ENCODE data around the gene HOXD12.

The HOXD12 gene

GRCh38 chr2:176099728-176100546 is at the start of gene HOXD12:
TSS of gene HOXD12 (plus strand) at chr2:176099795. CDS start at chr2:176099802, 7 bp downstream.
- ATAC-seq, result no peak
- H3K27ac Mint-ChIP-seq, result peak within 1 kb of the TSS in 1 of 2 donors; percentile 27
- H3K4me3 Mint-ChIP-seq, result no peak within 1 kb of the TSS
- H3K27me3 Mint-ChIP-seq, result peaks cover 100% of the 10 kb centered on the region
- no peaks in the 10 kb centered on the region for H3K9me3 Mint-ChIP-seq
- DNase-seq, result peak in 1 of 2 donors; percentile 8
- H3K4me1 Mint-ChIP-seq, result peaks cover 44% of the 10 kb centered on the region

GRCh38 chr2:176056406-176056805 is 43.2 kb upstream of the HOXD12 start:
- H3K4me3 Mint-ChIP-seq, result no peak overlapping the region

GRCh38 chr2:176063958-176064357 is 35.6 kb upstream of the HOXD12 start:
- no peaks in the 10 kb centered on the region for H3K9me3 Mint-ChIP-seq
- no peak overlapping the region for H3K4me3 Mint-ChIP-seq
- ATAC-seq (peak; percentile 88), DNase-seq (no peak)
- H3K4me1 Mint-ChIP-seq, result peaks cover 19% of the 10 kb centered on the region
- no peak overlapping the region for H3K27ac Mint-ChIP-seq
- H3K27me3 Mint-ChIP-seq, result peaks cover 73% of the 10 kb centered on the region

More at GRCh38 chr2:176056406-176056805, 43.2 kb upstream of the HOXD12 start:
- no peak for ATAC-seq
- Mint-ChIP-seq H3K27ac (no peak overlapping the region), H3K4me1 (no peaks in the 10 kb centered on the region), H3K27me3 (peaks cover 56% of the 10 kb centered on the region), H3K9me3 (no peaks in the 10 kb centered on the region)
- DNase-seq, result no peak

- H3K4me3 Mint-ChIP-seq, result peak overlapping the region; percentile 40 to 50
- DNase-seq, result no peak
- ATAC-seq, result no peak
Observed at GRCh38 chr2:176066645-176067588, 32.7 kb upstream of the HOXD12 start.

GRCh38 chr2:176067589-176068418 is 31.8 kb upstream of the HOXD12 start:
- no peak for DNase-seq

More at GRCh38 chr2:176066645-176067588, 32.7 kb upstream of the HOXD12 start:
- H3K27me3 Mint-ChIP-seq, result peaks cover 84% of the 10 kb centered on the region
- no peaks in the 10 kb centered on the region for H3K9me3 Mint-ChIP-seq
- H3K27ac Mint-ChIP-seq, result peak overlapping the region in 1 of 2 donors; percentile 85
- H3K4me1 Mint-ChIP-seq, result peaks cover 26% of the 10 kb centered on the region

GRCh38 chr2:176068419-176068832 is 31.2 kb upstream of the HOXD12 start:
- ATAC-seq (no peak), DNase-seq (no peak)
- peaks cover 29% of the 10 kb centered on the region for H3K4me1 Mint-ChIP-seq
- H3K27ac Mint-ChIP-seq, result no peak overlapping the region
- no peaks in the 10 kb centered on the region for H3K9me3 Mint-ChIP-seq
- H3K4me3 Mint-ChIP-seq, result peak overlapping the region in 1 of 2 donors; percentile 8
- peaks cover 88% of the 10 kb centered on the region for H3K27me3 Mint-ChIP-seq

More at GRCh38 chr2:176067589-176068418, 31.8 kb upstream of the HOXD12 start:
- peak overlapping the region in 1 of 2 donors; percentile 68 for H3K27ac Mint-ChIP-seq
- H3K4me3 Mint-ChIP-seq, result peak overlapping the region; percentile 40 to 50
- peaks cover 84% of the 10 kb centered on the region for H3K27me3 Mint-ChIP-seq
- no peak for ATAC-seq
- peaks cover 29% of the 10 kb centered on the region for H3K4me1 Mint-ChIP-seq
- H3K9me3 Mint-ChIP-seq, result no peaks in the 10 kb centered on the region

- Mint-ChIP-seq H3K9me3 (peaks cover 3 to 12% of the 10 kb centered on the region in 2 donors), H3K4me3 (no peak overlapping the region), H3K27ac (no peak overlapping the region), H3K4me1 (peaks cover 29% of the 10 kb centered on the region), H3K27me3 (peaks cover 100% of the 10 kb centered on the region)
- DNase-seq, result no peak
- no peak for ATAC-seq
Observed at GRCh38 chr2:176071330-176072291, 28.0 kb upstream of the HOXD12 start.

- DNase-seq (no peak), ATAC-seq (no peak)
- Mint-ChIP-seq H3K9me3 (peaks cover 5 to 15% of the 10 kb centered on the region in 2 donors), H3K27ac (no peak overlapping the region), H3K4me3 (no peak overlapping the region), H3K27me3 (peaks cover 100% of the 10 kb centered on the region), H3K4me1 (peaks cover 23% of the 10 kb centered on the region)
Observed at GRCh38 chr2:176072292-176072669, 27.3 kb upstream of the HOXD12 start.

- no peak for ATAC-seq
- H3K9me3 Mint-ChIP-seq, result peaks cover 5 to 15% of the 10 kb centered on the region in 2 donors
- no peak overlapping the region for H3K4me3 Mint-ChIP-seq
- peaks cover 17% of the 10 kb centered on the region for H3K4me1 Mint-ChIP-seq
- no peak for DNase-seq
- H3K27ac Mint-ChIP-seq, result no peak overlapping the region
- peaks cover 94% of the 10 kb centered on the region for H3K27me3 Mint-ChIP-seq
Observed at GRCh38 chr2:176072951-176073904, 26.4 kb upstream of the HOXD12 start.

- Mint-ChIP-seq H3K4me1 (peaks cover 24% of the 10 kb centered on the region), H3K27me3 (peaks cover 94% of the 10 kb centered on the region), H3K4me3 (no peak overlapping the region), H3K27ac (no peak overlapping the region), H3K9me3 (peaks cover 10 to 31% of the 10 kb centered on the region in 2 donors)
- DNase-seq (no peak), ATAC-seq (no peak)
Observed at GRCh38 chr2:176074919-176075425, 24.6 kb upstream of the HOXD12 start.

- no peak for ATAC-seq
- peaks cover 25% of the 10 kb centered on the region for H3K4me1 Mint-ChIP-seq
- no peak for DNase-seq
- peaks cover 10 to 31% of the 10 kb centered on the region in 2 donors for H3K9me3 Mint-ChIP-seq
- no peak overlapping the region for H3K4me3 Mint-ChIP-seq
- peaks cover 92% of the 10 kb centered on the region for H3K27me3 Mint-ChIP-seq
- H3K27ac Mint-ChIP-seq, result no peak overlapping the region
Observed at GRCh38 chr2:176075481-176075880, 24.1 kb upstream of the HOXD12 start.

GRCh38 chr2:176076063-176076462 is 23.5 kb upstream of the HOXD12 start:
- H3K4me1 Mint-ChIP-seq, result peaks cover 31% of the 10 kb centered on the region
- H3K4me3 Mint-ChIP-seq, result no peak overlapping the region
- no peak for ATAC-seq
- no peak overlapping the region for H3K27ac Mint-ChIP-seq
- no peak for DNase-seq
- peaks cover 10 to 34% of the 10 kb centered on the region in 2 donors for H3K9me3 Mint-ChIP-seq
- H3K27me3 Mint-ChIP-seq, result peaks cover 92% of the 10 kb centered on the region

- DNase-seq (no peak), ATAC-seq (no peak)
- peaks cover 10 to 40% of the 10 kb centered on the region in 2 donors for H3K9me3 Mint-ChIP-seq
- no peak overlapping the region for H3K27ac Mint-ChIP-seq
- H3K27me3 Mint-ChIP-seq, result peaks cover 92% of the 10 kb centered on the region
- no peak overlapping the region for H3K4me3 Mint-ChIP-seq
- H3K4me1 Mint-ChIP-seq, result peaks cover 27% of the 10 kb centered on the region
Observed at GRCh38 chr2:176076796-176077195, 22.8 kb upstream of the HOXD12 start.
